Left hindlimb (tissue), 1 donor: ENCODE data around the gene PCYT1A.
A peak's percentile ranks its signal among the peaks of the same experiment; 100 is the strongest.

Source experiments
- DNase-seq: peaks from one replicate; pipeline ENCODE4 v3.0.0-alpha.2; 2018

The PCYT1A gene

GRCh38 chr3:196235452-196236122 is 51.9 kb downstream of the PCYT1A start:
- DNase-seq: no peak

- no peak for DNase-seq
Observed at GRCh38 chr3:196232882-196233251, 54.7 kb downstream of the PCYT1A start.

- DNase-seq: no peak
Observed at GRCh38 chr3:196232154-196232881, 55.2 kb downstream of the PCYT1A start.

- DNase-seq: no peak
Observed at GRCh38 chr3:196227629-196228493, 59.7 kb downstream of the PCYT1A start.

- no peak for DNase-seq
Observed at GRCh38 chr3:196227121-196227561, 60.4 kb downstream of the PCYT1A start.

GRCh38 chr3:196225763-196226364 is 61.7 kb downstream of the PCYT1A start:
- no peak for DNase-seq

- no peak for DNase-seq
Observed at GRCh38 chr3:196225086-196225485, 62.4 kb downstream of the PCYT1A start.

- no peak for DNase-seq
Observed at GRCh38 chr3:196222876-196223595, 64.5 kb downstream of the PCYT1A start.

GRCh38 chr3:196220991-196221390 is 66.5 kb downstream of the PCYT1A start:
- DNase-seq: no peak

GRCh38 chr3:196220587-196220986 is 66.9 kb downstream of the PCYT1A start:
- no peak for DNase-seq

- DNase-seq: no peak
Observed at GRCh38 chr3:196219970-196220311, 67.6 kb downstream of the PCYT1A start.

- peak; percentile 79 for DNase-seq
Observed at GRCh38 chr3:196219194-196219969, 68.1 kb downstream of the PCYT1A start.

- no peak for DNase-seq
Observed at GRCh38 chr3:196218155-196218712, 69.3 kb downstream of the PCYT1A start.

GRCh38 chr3:196217307-196218154 is 70.0 kb downstream of the PCYT1A start:
- DNase-seq: no peak

GRCh38 chr3:196216681-196217211 is 70.8 kb downstream of the PCYT1A start:
- DNase-seq: no peak

GRCh38 chr3:196216089-196216564 is 71.4 kb downstream of the PCYT1A start, which contains the start of gene SLC51A:
TSS of gene SLC51A (plus strand) at chr3:196216534. CDS start at chr3:196216713, 179 bp downstream.
- DNase-seq: no peak

GRCh38 chr3:196215493-196216020 is 72.0 kb downstream of the PCYT1A start:
- DNase-seq: no peak

GRCh38 chr3:196214783-196215441 is 72.6 kb downstream of the PCYT1A start:
- no peak for DNase-seq
